ENCODE measurements around the gene KCNA10.

The KCNA10 gene

GRCh38 chr1:110519125-110519810, at the start of gene KCNA10:
Gene KCNA10 (minus strand): TSS chr1:110519175. CDS start chr1:110518787, 388 bp downstream.
- no peak for TF ChIP-seq CTCF (conservative IDR thresholded peaks at IDR 0.05; ENCODE audit: low read depth, low read length)
- no peak within 1 kb of the TSS for H3K4me3 ChIP-seq (ENCODE audit: low read length)
- no peak for DNase-seq (ENCODE audit: low read depth)

- H3K4me3 ChIP-seq (ENCODE audit: low read length) = no peak overlapping the region
- no peak for DNase-seq (ENCODE audit: low read depth)
- TF ChIP-seq CTCF (conservative IDR thresholded peaks at IDR 0.05; ENCODE audit: low read depth, low read length) = no peak
Measured at GRCh38 chr1:110566836-110567235, 47.9 kb upstream of the KCNA10 start.

GRCh38 chr1:110565565-110565964, 46.6 kb upstream of the KCNA10 start:
- no peak for DNase-seq (ENCODE audit: low read depth)
- H3K4me3 ChIP-seq (ENCODE audit: low read length) = no peak overlapping the region
- no peak for TF ChIP-seq CTCF (conservative IDR thresholded peaks at IDR 0.05; ENCODE audit: low read depth, low read length)

GRCh38 chr1:110563089-110563488, 44.1 kb upstream of the KCNA10 start:
- TF ChIP-seq CTCF (conservative IDR thresholded peaks at IDR 0.05; ENCODE audit: low read depth, low read length) = no peak
- no peak overlapping the region for H3K4me3 ChIP-seq (ENCODE audit: low read length)
- no peak for DNase-seq (ENCODE audit: low read depth)

- H3K4me3 ChIP-seq (ENCODE audit: low read length) = no peak overlapping the region
- TF ChIP-seq CTCF (conservative IDR thresholded peaks at IDR 0.05; ENCODE audit: low read depth, low read length) = no peak
- no peak for DNase-seq (ENCODE audit: low read depth)
Measured at GRCh38 chr1:110561596-110561995, 42.6 kb upstream of the KCNA10 start.

GRCh38 chr1:110559157-110559556, 40.2 kb upstream of the KCNA10 start:
- no peak for TF ChIP-seq CTCF (conservative IDR thresholded peaks at IDR 0.05; ENCODE audit: low read depth, low read length)
- H3K4me3 ChIP-seq (ENCODE audit: low read length) = no peak overlapping the region
- no peak for DNase-seq (ENCODE audit: low read depth)

GRCh38 chr1:110557481-110557880, 38.5 kb upstream of the KCNA10 start:
- no peak for TF ChIP-seq CTCF (conservative IDR thresholded peaks at IDR 0.05; ENCODE audit: low read depth, low read length)
- DNase-seq (ENCODE audit: low read depth) = no peak
- no peak overlapping the region for H3K4me3 ChIP-seq (ENCODE audit: low read length)

Data from retinal pigment epithelial cell (primary cell).